RWPE2 (cell line): Measurements from ENCODE around the gene FOXO3.

Source experiments
- ATAC-seq: fragments of 200-7000 bp; cut with Tn5 transposase; 3 replicates; pipeline ENCODE4 v1.9.1; 2021; ENCODE audit warnings: low read depth
- DNase-seq: peaks from one replicate; pipeline ENCODE4 v3.0.0-alpha.2; 2020; ENCODE audit warnings: low spot score
- H3K27ac ChIP-seq: fragments of 450-650 bp; 2 replicates; pipeline ENCODE4 v1.5.1; 2017; ENCODE audit warnings: mild to moderate bottlenecking; ENCODE audit not compliant: poor library complexity, severe bottlenecking
- H3K27me3 ChIP-seq: fragments of 250-450 bp; sonication (Bioruptor Pico); 2 replicates; pipeline ENCODE4 v1.5.1; 2021; ENCODE audit warnings: mild to moderate bottlenecking, moderate library complexity; ENCODE audit not compliant: insufficient read depth, poor library complexity, severe bottlenecking
- H3K36me3 ChIP-seq: fragments of 250-450 bp; sonication (Bioruptor Pico); 2 replicates; pipeline ENCODE4 v1.5.1; 2020; ENCODE audit warnings: low read depth, mild to moderate bottlenecking, moderate library complexity
- H3K4me1 ChIP-seq: fragments of 250-450 bp; sonication (Bioruptor Pico); 2 replicates; pipeline ENCODE4 v1.5.1; 2021; ENCODE audit warnings: mild to moderate bottlenecking, moderate library complexity; ENCODE audit not compliant: insufficient read depth, poor library complexity, severe bottlenecking
- H3K4me3 ChIP-seq: fragments of 250-450 bp; sonication (Bioruptor Pico); 2 replicates; pipeline ENCODE4 v1.5.1; 2021; ENCODE audit warnings: mild to moderate bottlenecking, moderate library complexity; ENCODE audit not compliant: severe bottlenecking
- H3K9me3 ChIP-seq: fragments of 250-450 bp; sonication (Bioruptor Pico); 2 replicates; pipeline ENCODE4 v1.5.1; 2021; ENCODE audit warnings: mild to moderate bottlenecking, moderate library complexity; ENCODE audit not compliant: severe bottlenecking
- CTCF ChIP-seq: fragments of 450-650 bp; IDR thresholded peaks from one replicate; pipeline ENCODE4 v1.5.1; 2017; ENCODE audit warnings: mild to moderate bottlenecking, moderate library complexity; ENCODE audit not compliant: poor library complexity, severe bottlenecking

The FOXO3 gene

GRCh38 chr6:108541843-108542759 is 18.6 kb upstream of the FOXO3 start:
- no peaks in the 10 kb centered on the region for H3K4me1 ChIP-seq
- no peak overlapping the region for H3K27ac ChIP-seq
- H3K36me3 ChIP-seq, result no peaks in the 10 kb centered on the region
- DNase-seq (no peak), ATAC-seq (peak; percentile 79)
- no peaks in the 10 kb centered on the region for H3K27me3 ChIP-seq
- no peaks in the 10 kb centered on the region for H3K9me3 ChIP-seq
- peak; percentile 91 for TF ChIP-seq CTCF
- H3K4me3 ChIP-seq, result no peak overlapping the region

GRCh38 chr6:108543175-108543940 is 17.4 kb upstream of the FOXO3 start:
- no peak overlapping the region for H3K4me3 ChIP-seq
- H3K9me3 ChIP-seq, result no peaks in the 10 kb centered on the region
- TF ChIP-seq CTCF, result no peak
- no peak overlapping the region for H3K27ac ChIP-seq
- H3K4me1 ChIP-seq, result no peaks in the 10 kb centered on the region
- ATAC-seq (no peak), DNase-seq (no peak)
- no peaks in the 10 kb centered on the region for H3K36me3 ChIP-seq
- H3K27me3 ChIP-seq, result no peaks in the 10 kb centered on the region

- ATAC-seq (no peak), DNase-seq (no peak)
- no peak overlapping the region for H3K27ac ChIP-seq
- H3K4me3 ChIP-seq, result no peak overlapping the region
- H3K9me3 ChIP-seq, result no peaks in the 10 kb centered on the region
- H3K4me1 ChIP-seq, result no peaks in the 10 kb centered on the region
- H3K36me3 ChIP-seq, result no peaks in the 10 kb centered on the region
- no peaks in the 10 kb centered on the region for H3K27me3 ChIP-seq
- no peak for TF ChIP-seq CTCF
These were observed 16.1 kb upstream of the FOXO3 start for GRCh38 chr6:108544606-108545005.

GRCh38 chr6:108546079-108547049 is 14.4 kb upstream of the FOXO3 start:
- DNase-seq (no peak), ATAC-seq (no peak)
- no peaks in the 10 kb centered on the region for H3K27me3 ChIP-seq
- no peak for TF ChIP-seq CTCF
- no peak overlapping the region for H3K27ac ChIP-seq
- no peaks in the 10 kb centered on the region for H3K4me1 ChIP-seq
- no peaks in the 10 kb centered on the region for H3K36me3 ChIP-seq
- H3K4me3 ChIP-seq, result no peak overlapping the region
- H3K9me3 ChIP-seq, result no peaks in the 10 kb centered on the region
